Kidney (tissue), 14 donors: ENCODE measurements around the gene PLAGL1. TPM values are rescaled to one million over a fixed set of nuclear protein-coding genes. Genes with fewer than 3 reads are reported as not detected.
"Not testable (repeated sequence)": the region's sequence is repeated elsewhere in the genome, so short reads cannot be mapped to it uniquely, and the experiment has no call there.

ENCODE experiments used
- DNase-seq, 5 donors: peaks; one replicate each; pipeline ENCODE4 v3.0.0-alpha.2; 2013 to 2020
- FAIRE-seq: peaks from 2 replicates; lab custom pipeline; 2012; peaks lifted over from hg19 to GRCh38; lab: Jason Lieb, UNC
- H3K27ac ChIP-seq, 2 donors: one replicate each; pipeline ENCODE4 v1.7.0; 2013; ENCODE audit warnings: low read depth in 2 of 2, low read length in 2 of 2, inconsistent platforms in 1 of 2
- H3K27me3 ChIP-seq: one replicate; pipeline ENCODE4 v1.7.1; 2013; ENCODE audit warnings: low read length, inconsistent platforms; ENCODE audit not compliant: control insufficient read depth, insufficient read depth
- H3K36me3 ChIP-seq, 3 donors: one replicate each; pipeline versions ENCODE4 v1.7.0 to v1.7.1; 2013; ENCODE audit warnings: low read length in 3 of 3, control low read depth in 1 of 3, inconsistent platforms in 1 of 3; ENCODE audit not compliant: insufficient read depth in 3 of 3, control insufficient read depth in 2 of 3
- H3K4me1 ChIP-seq, 3 donors: one replicate each; pipeline versions ENCODE4 v1.7.0 to v1.7.1; 2013; ENCODE audit warnings: low read length in 3 of 3, inconsistent platforms in 1 of 3, low read depth in 1 of 3; ENCODE audit not compliant: control insufficient read depth in 2 of 3, insufficient read depth in 2 of 3
- H3K4me3 ChIP-seq, 3 donors: one replicate each; pipeline versions ENCODE4 v1.7.0 to v1.8.1; 2013; ENCODE audit warnings: low read length in 3 of 3, control low read depth in 1 of 3, inconsistent platforms in 1 of 3
- H3K9ac ChIP-seq, 3 donors: one replicate each; pipeline versions ENCODE4 v1.7.0 to v1.7.1; 2013; ENCODE audit warnings: low read length in 3 of 3, control low read depth in 1 of 3, inconsistent platforms in 1 of 3
- H3K9me3 ChIP-seq, 3 donors: one replicate each; pipeline versions ENCODE4 v1.7.0 to v1.7.1; 2013; ENCODE audit warnings: low read length in 3 of 3, control low read depth in 1 of 3, inconsistent platforms in 1 of 3; ENCODE audit not compliant: control insufficient read depth in 2 of 3, insufficient read depth in 1 of 3
- CTCF ChIP-seq: IDR thresholded peaks from 3 replicates; pipeline ENCODE4 v1.5.1; 2012; ENCODE audit warnings: mild to moderate bottlenecking, moderate library complexity, borderline replicate concordance; ENCODE audit not compliant: insufficient read depth; ENCODE audit errors: extremely low read depth
- intact Hi-C: fragments of 100-400 bp; cut with DNase I; formaldehyde crosslinking; loops from one replicate; pipeline ENCODE4 v1.11.1; 2022
- polyA plus RNA-seq: library from polyadenylated mRNA; stranded (reverse); fragments of 350-450 nt; fragmentation: Illumina TruSeq; extraction: RNeasy Lipid Tissue Mini Kit (QIAGEN cat#74804); gene quantifications from one replicate; pipeline ENCODE4 v1.2.3, GENCODE V29; 2014; ENCODE audit warnings: low read depth, low replicate concordance; ENCODE audit not compliant: insufficient read depth
- total RNA-seq: library from RNA; stranded (reverse); fragmentation: NEBNext Ultra II Directional; extraction: Animal tissue kit (Norgen Biotek cat#: 25700); gene quantifications from one replicate; pipeline ENCODE4 v1.2.1, GENCODE V29; 2021
- donor health status: control.
- donor health status: control.
- donor health status: control.
- donor health status: control.
- donor health status: control.
- donor health status: DM: yes; HTN: yes; CAD: no.
- donor health status: Normal renal cell carcinoma (clear cell type).

The PLAGL1 gene
- total and polyA plus RNA-seq, 2 donors from 2014 or later = 7.1 to 23.6 TPM

DNA sequence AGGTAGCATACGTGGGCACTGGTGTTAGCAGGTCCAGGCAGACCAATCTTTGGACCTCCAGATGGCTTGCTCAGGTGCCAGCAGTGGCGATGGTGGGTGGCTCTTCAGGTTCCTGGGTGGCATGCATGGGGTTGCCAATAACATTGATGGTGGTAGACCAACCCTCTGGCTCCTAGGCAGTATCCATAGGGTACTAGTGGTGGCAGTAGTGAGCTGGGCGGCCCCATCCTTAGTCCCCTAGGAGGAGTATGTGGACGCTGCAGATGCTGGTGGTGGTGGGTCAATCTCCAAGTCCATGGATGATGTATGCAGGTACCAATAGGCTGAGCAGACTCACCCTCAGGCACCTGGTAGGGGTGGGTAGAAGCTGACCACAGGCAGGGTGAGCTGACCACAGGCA lies 73.2 kb downstream of the PLAGL1 start:
- no peak for FAIRE-seq
- intact Hi-C loops = no loop called here

DNA sequence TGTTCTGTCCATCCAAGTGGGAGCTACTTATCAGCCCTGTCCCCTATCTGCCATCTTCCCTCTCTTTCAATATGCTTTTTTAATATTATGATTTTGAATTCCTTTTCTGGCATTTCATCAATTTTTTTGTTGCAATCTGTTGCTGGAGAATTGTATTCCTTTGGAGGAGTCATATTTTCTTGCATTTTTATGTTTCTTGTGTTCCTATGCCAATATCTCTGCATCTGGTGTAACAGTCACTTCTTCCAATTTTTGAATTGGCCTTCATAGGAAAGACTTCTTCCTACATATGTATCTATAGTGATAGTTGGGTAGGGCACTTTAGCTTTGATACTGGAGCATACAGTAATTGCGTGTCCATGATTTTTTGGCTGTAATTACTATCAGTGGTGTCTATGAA lies 73.7 kb downstream of the PLAGL1 start:
- Histone ChIP-seq H3K9ac (no peak overlapping the region), H3K27ac (no peak overlapping the region), H3K36me3 (no peaks in the 10 kb centered on the region), H3K9me3 (no peaks in the 10 kb centered on the region), H3K4me3 (no peak overlapping the region), H3K4me1 (no peaks in the 10 kb centered on the region), H3K27me3 (no peaks in the 10 kb centered on the region)
- FAIRE-seq (no peak), DNase-seq (no peak)
- TF ChIP-seq CTCF = no peak
- intact Hi-C loops = no loop called here

More for the DNA sequence above, 73.2 kb downstream of the PLAGL1 start:
- Histone ChIP-seq H3K9me3 (no peaks in the 10 kb centered on the region), H3K27me3 (no peaks in the 10 kb centered on the region), H3K9ac (no peak overlapping the region), H3K4me3 (no peak overlapping the region), H3K36me3 (no peaks in the 10 kb centered on the region), H3K4me1 (no peaks in the 10 kb centered on the region), H3K27ac (no peak overlapping the region)
- no peak for TF ChIP-seq CTCF
- no peak for DNase-seq

- no peak overlapping the region for H3K9ac ChIP-seq
- FAIRE-seq (no peak), DNase-seq (no peak)
- H3K4me1 ChIP-seq = no peaks in the 10 kb centered on the region
- H3K36me3 ChIP-seq = no peaks in the 10 kb centered on the region
- no peak for TF ChIP-seq CTCF
- H3K9me3 ChIP-seq = no peaks in the 10 kb centered on the region
- no peaks in the 10 kb centered on the region for H3K27me3 ChIP-seq
- intact Hi-C loops = no loop called here
- no peak overlapping the region for H3K4me3 ChIP-seq
- H3K27ac ChIP-seq = no peak overlapping the region
Observed at GRCh38 chr6:143929975-143930374, 78.1 kb downstream of the PLAGL1 start.

GRCh38 chr6:143928853-143929252 lies 79.2 kb downstream of the PLAGL1 start:
- Histone ChIP-seq H3K27ac (no peak overlapping the region), H3K9me3 (no peaks in the 10 kb centered on the region), H3K9ac (no peak overlapping the region), H3K36me3 (no peaks in the 10 kb centered on the region), H3K4me3 (no peak overlapping the region), H3K4me1 (no peaks in the 10 kb centered on the region), H3K27me3 (no peaks in the 10 kb centered on the region)
- TF ChIP-seq CTCF = no peak
- intact Hi-C loops = no loop called here
- FAIRE-seq = no peak
- no peak for DNase-seq

DNA sequence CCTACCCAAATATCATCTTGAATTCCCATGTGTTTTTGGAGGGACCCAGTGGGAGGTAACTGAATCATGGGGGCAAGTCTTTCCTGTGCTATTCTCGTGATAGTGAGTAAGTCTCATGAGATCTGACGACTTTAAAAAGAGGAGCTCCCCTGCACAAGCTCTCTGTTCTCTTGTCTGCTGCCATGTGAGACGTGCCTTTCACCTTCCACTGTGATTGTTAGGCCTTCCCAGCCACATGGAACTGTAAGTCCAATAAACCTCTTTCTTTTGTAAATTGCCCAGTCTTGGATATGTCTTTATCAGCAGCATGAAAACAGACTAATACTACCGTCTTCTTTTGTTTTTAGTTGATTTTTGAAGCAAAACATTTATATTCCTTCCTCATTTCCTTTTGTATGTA lies 91.0 kb downstream of the PLAGL1 start:
- DNase-seq, H3K27ac ChIP-seq, H3K9ac ChIP-seq, intact Hi-C loops, H3K27me3 ChIP-seq, H3K9me3 ChIP-seq, FAIRE-seq, H3K4me1 ChIP-seq, H3K4me3 ChIP-seq, H3K36me3 ChIP-seq: not testable (repeated sequence)
